Medulla oblongata (tissue), 1 donor: ENCODE results near the gene KATNAL2.
"Not testable (repeated sequence)": the region's sequence is repeated elsewhere in the genome, so short reads cannot be mapped to it uniquely, and the experiment has no call there.

Source experiments
- DNase-seq: peaks from one replicate; pipeline ENCODE4 v3.0.0-alpha.2; 2015; ENCODE audit errors: extremely low spot score

Gene KATNAL2

GRCh38 chr18:47032945-47033344 lies 115.5 kb downstream of the KATNAL2 start:
- no peak for DNase-seq

- DNase-seq, result not testable (repeated sequence)
Measured at GRCh38 chr18:47034591-47034990, 117.2 kb downstream of the KATNAL2 start.

DNA sequence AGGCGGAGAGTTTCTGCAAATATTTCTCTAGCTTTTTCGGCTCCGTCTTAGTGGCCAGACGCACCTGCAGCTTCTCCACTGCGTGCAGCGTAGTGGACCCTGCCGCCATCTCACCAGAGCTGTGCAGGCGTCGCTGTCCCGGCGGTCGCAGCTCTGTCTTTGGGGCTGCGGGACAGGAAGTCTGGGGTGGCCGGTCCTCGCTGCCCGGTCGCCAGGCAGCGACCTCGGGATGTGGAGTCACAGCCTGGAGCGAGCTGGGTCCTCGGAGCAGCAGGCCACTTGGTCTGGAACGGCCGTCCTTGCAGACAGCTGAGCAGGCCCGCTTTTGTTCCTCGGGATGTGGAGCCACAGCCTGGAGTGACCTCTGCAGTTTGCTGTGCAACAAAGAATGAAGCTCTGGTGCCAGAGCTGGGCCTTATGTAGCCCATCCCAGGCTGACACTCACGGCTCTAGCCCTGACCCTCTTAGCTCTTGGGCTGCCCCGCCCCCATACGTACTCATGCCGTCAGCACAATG lies 117.8 kb downstream of the KATNAL2 start, which contains the start of gene ELOA2:
Gene ELOA2 (minus strand): TSS at position 466 of the 516 bp plus-strand sequence. CDS start 357 bp downstream, at position 109.
- DNase-seq, result no peak

GRCh38 chr18:47036298-47036874 lies 119.0 kb downstream of the KATNAL2 start:
- peak; percentile 51 for DNase-seq

DNA sequence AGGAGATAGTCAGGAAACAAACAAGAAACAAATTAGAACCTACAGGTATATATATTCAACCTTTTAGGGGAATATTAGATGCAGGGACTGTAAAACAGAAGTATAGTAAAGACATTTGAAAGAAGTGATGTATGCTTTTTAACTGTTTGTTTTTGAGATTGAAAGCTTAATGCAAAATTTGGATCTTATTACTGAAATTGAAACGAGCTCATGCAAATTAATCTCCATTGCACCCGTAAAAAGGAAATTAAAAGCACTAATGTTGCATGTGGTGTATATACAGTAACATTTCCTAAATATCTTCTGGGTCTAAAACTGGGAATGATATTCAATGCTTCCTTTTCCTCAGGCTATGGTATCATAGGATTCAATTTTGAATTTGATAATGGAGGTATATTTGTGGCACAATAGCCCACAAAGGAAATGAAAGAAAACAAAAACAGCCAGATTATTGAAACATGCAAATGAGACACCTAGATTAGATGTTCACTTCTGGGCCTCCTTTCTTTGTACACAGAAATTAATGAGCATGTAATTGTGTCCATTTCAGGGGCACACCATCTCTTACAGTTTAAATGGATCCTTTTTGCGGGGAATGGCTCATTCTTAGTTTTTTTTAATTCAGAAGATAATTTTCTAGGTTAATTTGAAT lies 119.7 kb downstream of the KATNAL2 start:
- no peak for DNase-seq

GRCh38 chr18:47040982-47041381 lies 123.6 kb downstream of the KATNAL2 start:
- no peak for DNase-seq

- DNase-seq, result peak; percentile 81
Measured at GRCh38 chr18:47050468-47050867, 133.1 kb downstream of the KATNAL2 start.

DNA sequence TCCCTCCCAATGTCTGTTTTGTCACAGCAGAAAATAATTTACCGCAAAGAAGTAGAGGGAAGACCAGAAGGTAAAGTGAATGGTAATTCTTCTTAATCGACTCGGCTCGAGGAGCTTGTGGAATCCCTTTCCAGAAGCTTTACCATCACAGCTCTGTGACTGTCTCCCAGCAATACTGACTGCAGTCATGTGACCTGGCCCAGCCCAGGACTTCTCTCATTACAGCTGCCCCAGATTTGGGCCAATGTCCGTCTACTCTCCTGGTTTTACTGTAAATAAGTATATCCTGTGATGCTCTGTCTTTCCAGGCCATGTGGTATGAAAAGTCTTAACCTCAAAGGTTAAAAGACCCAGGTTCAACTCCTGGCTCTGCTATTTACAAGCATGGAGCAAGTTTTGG lies 137.0 kb downstream of the KATNAL2 start:
- DNase-seq, result no peak

DNA sequence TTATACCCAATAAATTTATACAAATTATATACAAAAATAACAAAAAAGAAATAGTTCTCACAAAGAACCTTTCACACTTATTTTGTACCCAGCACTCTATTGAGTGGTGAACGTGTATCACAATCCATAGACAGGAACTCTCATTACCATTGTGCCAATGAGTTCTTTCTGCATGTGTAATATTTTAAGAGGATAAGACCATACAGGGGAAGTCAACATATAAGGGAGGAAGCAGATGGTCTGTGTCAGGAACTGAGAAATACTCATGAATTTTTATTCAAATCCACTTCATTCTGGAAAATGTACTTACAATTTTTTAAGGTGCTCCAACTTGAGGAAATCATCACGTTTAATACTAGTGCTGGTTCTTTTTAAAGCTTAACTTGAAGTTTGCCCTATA lies 145.1 kb downstream of the KATNAL2 start:
- DNase-seq, result no peak

DNA sequence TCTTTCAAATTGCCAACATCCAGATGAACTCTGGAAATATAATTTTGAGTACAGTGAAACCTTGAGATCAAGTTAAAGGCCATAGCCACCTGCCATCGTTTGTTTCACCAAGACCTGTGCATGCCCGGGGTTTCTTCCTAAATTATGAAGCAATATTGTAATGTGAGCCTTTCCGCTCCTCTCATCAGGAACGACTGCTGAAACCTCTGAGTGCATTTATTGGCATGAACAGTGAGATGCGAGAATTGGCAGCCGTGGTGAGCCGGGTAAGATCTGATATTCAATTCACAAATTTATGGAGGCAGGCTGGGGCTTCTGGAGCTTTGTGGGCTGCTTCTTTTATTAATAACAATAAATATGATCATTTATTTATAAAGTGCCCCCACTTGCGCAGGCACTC lies 145.7 kb downstream of the KATNAL2 start:
- no peak for DNase-seq

GRCh38 chr18:47067648-47068047 lies 150.2 kb downstream of the KATNAL2 start:
- no peak for DNase-seq

GRCh38 chr18:47075098-47075883 lies 157.9 kb downstream of the KATNAL2 start:
- DNase-seq, result no peak

DNA sequence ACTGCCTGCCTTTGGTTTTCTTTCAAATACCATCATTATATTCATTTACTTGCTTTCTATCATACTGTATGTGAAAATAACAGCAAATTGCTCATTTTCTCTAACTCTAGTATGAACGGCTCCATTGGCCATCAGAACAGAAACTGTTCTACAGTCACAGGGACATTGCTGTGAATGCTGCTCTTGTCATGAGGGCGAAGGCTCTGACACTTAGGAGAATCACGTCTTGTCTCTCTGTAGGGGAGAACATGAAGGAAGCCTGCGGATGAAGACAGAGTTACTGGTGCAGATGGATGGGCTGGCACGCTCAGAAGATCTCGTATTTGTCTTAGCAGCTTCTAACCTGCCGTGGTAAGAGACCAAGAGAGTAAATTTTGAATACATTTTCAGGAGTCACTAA lies 159.7 kb downstream of the KATNAL2 start:
- peak; percentile 73 for DNase-seq

DNA sequence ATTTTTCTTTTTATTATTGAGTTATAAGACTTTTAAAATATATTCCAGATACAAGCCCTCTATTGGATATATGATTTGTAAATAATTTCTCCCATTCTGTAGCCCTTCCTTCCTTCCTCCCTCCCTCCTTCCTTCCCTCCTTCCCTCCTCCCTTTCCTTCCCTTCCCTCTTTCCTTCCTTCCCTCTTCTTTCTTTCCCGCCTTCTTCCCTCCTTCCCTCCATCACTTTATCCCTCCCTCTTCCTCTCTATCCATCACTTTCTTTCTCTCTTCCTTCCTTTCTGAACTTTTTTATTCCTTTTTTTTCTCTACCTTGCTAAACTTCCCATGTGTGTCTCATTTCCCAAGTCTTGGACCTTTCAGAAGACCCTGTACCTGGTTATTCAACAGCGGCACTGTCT lies 163.5 kb downstream of the KATNAL2 start:
- no peak for DNase-seq

- no peak for DNase-seq
Measured at GRCh38 chr18:47081578-47081977, 164.2 kb downstream of the KATNAL2 start.

DNA sequence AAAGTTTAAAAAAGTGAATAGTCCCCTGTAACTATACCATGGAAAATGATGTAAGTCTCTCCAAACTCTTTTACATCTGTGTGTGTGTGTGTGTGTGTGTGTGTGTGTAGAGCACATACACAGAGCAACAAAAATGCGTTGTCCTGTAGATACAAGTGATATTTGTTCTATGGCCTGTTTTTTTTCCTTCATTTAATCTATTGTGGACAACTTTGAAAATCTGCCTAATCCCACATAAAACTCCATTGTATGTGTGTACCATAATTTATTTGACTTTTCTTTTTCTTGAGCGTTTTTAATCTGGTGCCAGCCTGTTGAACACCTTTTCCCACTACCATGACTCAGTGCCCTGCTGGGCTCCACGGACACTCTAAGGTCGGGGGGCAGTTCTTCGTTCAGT lies 170.3 kb downstream of the KATNAL2 start:
- peak; percentile 68 for DNase-seq

DNA sequence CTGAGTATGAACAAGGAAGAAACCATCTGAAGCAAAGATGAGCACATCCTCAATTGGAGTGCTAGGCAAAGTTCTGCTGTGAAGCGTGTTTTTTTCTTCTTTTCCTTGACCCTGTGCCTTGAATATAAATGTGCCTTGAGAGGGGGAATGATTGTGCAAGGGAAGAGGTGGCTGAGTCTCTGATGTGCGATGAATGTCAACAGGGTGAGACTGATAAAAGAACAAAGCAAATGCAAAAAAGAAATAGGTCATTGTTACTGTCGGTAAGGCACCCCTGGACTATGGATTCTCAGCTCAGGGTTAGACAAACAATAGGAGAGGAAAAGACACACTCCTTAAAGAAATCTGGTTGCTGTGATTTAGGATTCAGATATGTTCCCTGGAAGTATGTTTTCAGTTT lies 178.4 kb downstream of the KATNAL2 start:
- no peak for DNase-seq

DNA sequence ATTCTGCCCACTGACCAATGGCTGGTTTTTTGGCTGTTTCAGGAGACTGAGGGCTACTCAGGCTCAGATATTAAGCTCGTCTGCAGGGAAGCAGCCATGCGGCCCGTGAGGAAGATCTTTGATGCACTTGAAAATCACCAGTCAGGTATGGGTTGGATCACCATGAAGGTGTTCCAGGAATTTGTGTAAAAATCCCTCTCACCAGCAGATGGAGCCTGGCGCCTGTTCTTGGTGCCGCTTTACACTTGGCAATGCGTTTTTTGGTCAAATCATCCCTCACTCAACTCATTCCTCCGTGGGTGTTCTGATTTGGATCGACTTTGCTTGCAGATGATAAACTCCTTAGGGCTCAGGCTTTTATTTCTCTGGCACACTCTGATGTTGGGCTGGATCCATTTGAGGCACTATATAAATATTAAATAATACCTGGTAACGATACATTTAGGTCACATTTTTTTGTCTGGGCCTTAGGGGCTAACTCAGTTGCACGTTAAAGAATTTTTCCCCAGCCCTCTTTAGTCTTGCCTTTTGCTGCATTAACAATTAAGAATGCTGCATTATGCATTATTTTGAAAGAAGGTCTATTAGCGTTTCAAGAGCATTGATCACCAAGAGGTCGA lies 182.9 kb downstream of the KATNAL2 start:
- peak; percentile 65 for DNase-seq

GRCh38 chr18:47108373-47108772 lies 191.0 kb downstream of the KATNAL2 start:
- no peak for DNase-seq

- DNase-seq, result no peak
Measured at GRCh38 chr18:47108998-47109405, 191.6 kb downstream of the KATNAL2 start.

GRCh38 chr18:47109720-47110119 lies 192.3 kb downstream of the KATNAL2 start:
- DNase-seq, result no peak
